ENCODE results near the gene INSC.

Gene INSC

DNA sequence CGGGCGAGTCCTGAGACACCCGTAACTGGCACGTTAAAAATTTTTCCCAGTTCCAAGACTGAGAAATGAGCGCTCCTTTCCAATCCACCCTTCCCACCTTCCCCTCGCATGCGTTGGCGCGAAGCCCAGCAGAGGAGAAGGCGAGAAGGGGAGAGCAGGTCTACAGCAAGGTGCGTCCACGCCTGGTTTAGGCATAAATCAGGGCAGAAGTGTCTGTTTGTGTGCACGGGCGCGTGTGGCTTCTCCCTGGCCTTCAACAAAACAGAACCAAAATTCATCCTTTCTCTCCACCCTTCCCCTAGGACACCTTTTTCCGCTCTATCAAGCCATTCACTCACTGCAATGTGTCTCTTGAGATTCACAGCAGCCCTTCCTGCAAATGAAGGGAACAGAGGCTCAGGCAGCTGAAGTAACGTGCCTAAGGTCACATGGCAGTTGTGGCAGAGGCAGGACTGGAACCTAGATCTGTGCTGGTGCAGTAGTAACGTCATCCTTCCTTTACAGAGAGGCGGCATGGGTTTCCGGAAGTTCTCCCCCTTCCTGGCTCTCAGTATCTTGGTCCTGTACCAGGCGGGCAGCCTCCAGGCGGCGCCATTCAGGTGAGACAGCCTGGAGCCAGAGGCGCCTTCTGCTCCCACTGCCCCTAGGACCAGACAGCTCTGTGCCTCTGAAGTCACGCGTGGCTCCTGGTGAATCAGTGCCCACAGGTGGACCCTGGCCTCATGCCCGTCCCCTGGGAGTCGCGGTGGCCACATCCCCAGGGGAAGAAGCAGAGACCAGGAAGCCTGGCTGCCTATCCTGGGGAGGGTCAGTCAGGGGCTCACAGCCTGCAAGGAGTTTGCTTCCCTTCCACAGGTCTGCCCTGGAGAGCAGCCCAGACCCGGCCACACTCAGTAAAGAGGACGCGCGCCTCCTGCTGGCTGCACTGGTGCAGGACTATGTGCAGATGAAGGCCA, 40.2 kb upstream of the INSC start:
- TF ChIP-seq CTCF (IDR thresholded peaks at IDR 0.05; ENCODE audit: low read depth, low read length, missing control alignments): peak; percentile 84
- H3K36me3 ChIP-seq (replicated peaks): no peaks in the 10 kb centered on the region
- peak; percentile 75 for DNase-seq
- peak overlapping the region; percentile 38 for H3K4me3 ChIP-seq (ENCODE audit: low read depth, low read length)
- no peak overlapping the region for H3K27ac ChIP-seq
- H3K27me3 ChIP-seq (replicated peaks): peaks cover 16% of the 10 kb centered on the region
- in situ Hi-C loops (cut with HindIII; ENCODE audit: low pct_ligation_motif_present, low sequenced_read_pairs): no loop called here

- H3K36me3 ChIP-seq (replicated peaks): no peaks in the 10 kb centered on the region
- no peak for DNase-seq
- no peak overlapping the region for H3K4me3 ChIP-seq (ENCODE audit: low read depth, low read length)
- H3K27ac ChIP-seq: no peak overlapping the region
- in situ Hi-C loops (cut with HindIII; ENCODE audit: low pct_ligation_motif_present, low sequenced_read_pairs): no loop called here
- TF ChIP-seq CTCF (IDR thresholded peaks at IDR 0.05; ENCODE audit: low read depth, low read length, missing control alignments): no peak
- H3K27me3 ChIP-seq (replicated peaks): peaks cover 16% of the 10 kb centered on the region
These were observed 39.6 kb upstream of the INSC start for GRCh38 chr11:15075162-15075526.

DNA sequence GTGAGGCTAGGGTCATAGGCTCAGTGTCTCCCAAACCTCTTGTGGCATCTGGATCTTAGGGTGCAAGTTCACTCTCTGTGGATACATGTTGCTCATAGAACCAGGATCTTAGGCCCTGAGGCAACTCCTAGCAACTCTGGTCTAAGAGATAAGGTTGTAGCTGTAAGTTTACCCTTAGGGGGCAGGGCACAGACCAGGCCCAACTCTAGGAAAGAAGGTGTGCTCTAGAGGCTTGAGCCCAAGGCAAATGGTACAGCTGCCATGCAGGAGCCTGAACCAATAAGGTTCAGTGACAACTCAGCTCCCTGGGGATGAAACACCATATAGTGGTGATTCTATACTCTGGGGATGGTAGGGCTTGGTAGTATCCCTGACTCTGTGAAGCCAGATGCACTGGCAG, 23.5 kb upstream of the INSC start:
- Histone ChIP-seq H3K27me3 (replicated peaks) (no peaks in the 10 kb centered on the region), H3K4me3 (ENCODE audit: low read depth, low read length) (no peak overlapping the region), H3K27ac (no peak overlapping the region), H3K36me3 (replicated peaks) (no peaks in the 10 kb centered on the region)
- DNase-seq: no peak
- in situ Hi-C loops (cut with HindIII; ENCODE audit: low pct_ligation_motif_present, low sequenced_read_pairs): no loop called here
- TF ChIP-seq CTCF (IDR thresholded peaks at IDR 0.05; ENCODE audit: low read depth, low read length, missing control alignments): no peak

GRCh38 chr11:15091625-15092024, 23.1 kb upstream of the INSC start:
- no peak for TF ChIP-seq CTCF (IDR thresholded peaks at IDR 0.05; ENCODE audit: low read depth, low read length, missing control alignments)
- Histone ChIP-seq H3K4me3 (ENCODE audit: low read depth, low read length) (no peak overlapping the region), H3K27ac (no peak overlapping the region), H3K36me3 (replicated peaks) (no peaks in the 10 kb centered on the region), H3K27me3 (replicated peaks) (no peaks in the 10 kb centered on the region)
- no peak for DNase-seq
- in situ Hi-C loops (cut with HindIII; ENCODE audit: low pct_ligation_motif_present, low sequenced_read_pairs): no loop called here

DNA sequence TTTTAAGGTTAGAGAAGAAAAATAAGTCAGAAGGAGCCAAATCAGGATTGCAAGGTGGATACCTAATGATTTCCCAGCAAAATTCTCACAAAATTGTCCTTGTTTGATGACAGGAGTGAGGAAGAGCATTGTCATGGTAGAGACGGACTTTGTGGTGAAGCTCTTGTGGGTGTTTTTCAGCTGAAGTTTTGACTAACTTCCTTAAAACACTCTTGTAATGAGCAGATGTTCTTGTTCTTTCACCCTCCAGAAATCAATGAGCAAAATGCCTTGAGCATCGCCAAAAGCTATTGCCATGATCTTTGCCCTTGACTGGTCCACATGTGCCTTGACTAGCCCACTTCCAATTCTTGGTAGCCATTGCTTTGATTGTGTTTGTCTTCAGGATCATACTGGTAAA, 21.3 kb upstream of the INSC start:
- DNase-seq: no peak
- no peak for TF ChIP-seq CTCF (IDR thresholded peaks at IDR 0.05; ENCODE audit: low read depth, low read length, missing control alignments)

More for the DNA sequence above, 21.3 kb upstream of the INSC start:
- no peaks in the 10 kb centered on the region for H3K36me3 ChIP-seq (replicated peaks)
- in situ Hi-C loops (cut with HindIII; ENCODE audit: low pct_ligation_motif_present, low sequenced_read_pairs): no loop called here
- H3K4me3 ChIP-seq (ENCODE audit: low read depth, low read length): no peak overlapping the region
- no peak overlapping the region for H3K27ac ChIP-seq
- H3K27me3 ChIP-seq (replicated peaks): no peaks in the 10 kb centered on the region
